ENCODE results near the gene GIMAP8. TPM values are rescaled to one million over a fixed set of nuclear protein-coding genes. Genes with fewer than 3 reads are reported as not detected.

The GIMAP8 gene
- total and polyA plus RNA-seq, 2 of the 8 experiments (the other 6 are each of a cell fraction or from before 2014, with no cell fraction given): not detected

- H3K23me2 ChIP-seq (ENCODE audit: low read depth, low read length): no peaks in the 10 kb centered on the region
- no peak overlapping the region for H3K27ac ChIP-seq (ENCODE audit: low read depth, low read length)
- H4K5ac ChIP-seq (ENCODE audit: insufficient read length, low read depth, low read length): no peak overlapping the region
- no peak overlapping the region for H2BK120ac ChIP-seq (replicated peaks; ENCODE audit: low read depth, low read length)
- ChIA-PET CTCF (ENCODE audit: partially characterized antibody) (interaction anchor here (0.6 to 3.4 kb wide), 54 partner anchors 9 to 449 kb away, joined by 3 to 12 read pairs (median 4); partner anchors contain the start of genes GIMAP1, GIMAP2, GIMAP4 and TMEM176B), POLR2A (ENCODE audit: partially characterized antibody) (no interaction called here)
- no peak overlapping the region for H4K91ac ChIP-seq (replicated peaks; ENCODE audit: insufficient read length, low read length)
- no peak overlapping the region for H4K8ac ChIP-seq (ENCODE audit: extremely low read depth, insufficient read depth, low read length)
- no peaks in the 10 kb centered on the region for H3K36me3 ChIP-seq (ENCODE audit: control insufficient read depth in 2 of 4, insufficient read depth in 4 of 4, low read length in 3 of 4)
- no peak overlapping the region for H3K14ac ChIP-seq (ENCODE audit: insufficient read length)
- DNase-seq (ENCODE audit: low read depth in 1 of 2, low spot score in 2 of 2) (no peak), FAIRE-seq (no peak)
- H2BK12ac ChIP-seq (ENCODE audit: low read depth, low read length): no peak overlapping the region
- WGBS, 2 experiments (ENCODE audit: extremely low coverage in 1 of 2, insufficient coverage in 1 of 2, insufficient read length in 1 of 2, insufficient replicate concordance in 2 of 2, low coverage in 1 of 2, low lambda C conversion rate in 2 of 2, missing lambda C conversion rate in 1 of 2): 85% methylated on average over 11 of the region's 11 CpGs; no CpG with 5 or more reads in 1 of the 2 experiments
- peaks cover 0 to 12% (median 4%) of the 10 kb centered on the region in 4 experiments; a peak in 4 of 7 replicates for H3K27me3 ChIP-seq (replicated peaks in 1 of 4; ENCODE audit: control insufficient read depth in 3 of 4, extremely low read depth in 1 of 4, insufficient read depth in 3 of 4, low read length in 3 of 4)
- no peak overlapping the region for H3K23ac ChIP-seq (ENCODE audit: insufficient read length)
- H3K56ac ChIP-seq (replicated peaks; ENCODE audit: insufficient read length, low read depth, low read length): no peak overlapping the region
- no peaks in the 10 kb centered on the region for H4K20me1 ChIP-seq (replicated peaks in 1 of 2; ENCODE audit: control insufficient read depth in 1 of 2, insufficient read depth in 2 of 2, low read length in 2 of 2)
- H3K4me1 ChIP-seq (replicated peaks in 1 of 4; ENCODE audit: control insufficient read depth in 3 of 4, insufficient read depth in 4 of 4, low read length in 3 of 4): peaks cover 3 to 7% (median 3%) of the 10 kb centered on the region in 4 experiments; a peak in 5 of 7 replicates
- H3K4ac ChIP-seq (replicated peaks; ENCODE audit: insufficient read length, low read depth, low read length): no peak overlapping the region
- H3K4me3 ChIP-seq (ENCODE audit: extremely low read depth in 1 of 4, insufficient read depth in 2 of 4, low read depth in 3 of 4, low read length in 4 of 4): no peak overlapping the region
- H3K9me3 ChIP-seq (ENCODE audit: insufficient read depth in 2 of 2, low read depth in 1 of 2, low read length in 1 of 2): no peaks in the 10 kb centered on the region; a peak in 1 of 4 replicates
- H3K9ac ChIP-seq (replicated peaks in 1 of 4; ENCODE audit: extremely low read depth in 1 of 4, low read depth in 3 of 4, low read length in 3 of 4): no peak overlapping the region
- no peaks in the 10 kb centered on the region for H3K79me1 ChIP-seq (ENCODE audit: low read depth, low read length)
- no peak overlapping the region for H2BK15ac ChIP-seq (ENCODE audit: low read length)
- H3K4me2 ChIP-seq (ENCODE audit: insufficient read depth in 1 of 2, low read depth in 2 of 2, low read length in 2 of 2): no peak overlapping the region
- no peak overlapping the region for H2BK20ac ChIP-seq (ENCODE audit: low read length)
- no peak overlapping the region for H2AK5ac ChIP-seq (ENCODE audit: low read depth, low read length)
- no peak overlapping the region for H2BK5ac ChIP-seq (ENCODE audit: low read depth, low read length)
- no peaks in the 10 kb centered on the region for H3K79me2 ChIP-seq (ENCODE audit: control insufficient read depth in 1 of 2, insufficient read depth in 2 of 2, low read length in 2 of 2)
- H3K18ac ChIP-seq (ENCODE audit: extremely low read depth, low read length): no peak overlapping the region
- no peak overlapping the region; the same call in 1 of the 2 replicates for H2AFZ ChIP-seq (ENCODE audit: low read length)
- TF ChIP-seq ASH2L (IDR thresholded peaks at IDR 0.05; ENCODE audit: low read length): no peak
- TF ChIP-seq CTCF (IDR thresholded peaks at IDR 0.05; ENCODE audit: control extremely low read depth in 1 of 3, insufficient read depth in 1 of 3, low read depth in 1 of 3, low read length in 3 of 3): no peak
- TF ChIP-seq MAX (IDR thresholded peaks at IDR 0.05): no peak
- TF ChIP-seq KDM1A (IDR thresholded peaks at IDR 0.05; ENCODE audit: borderline replicate concordance, low read length): no peak
- TF ChIP-seq ATF3 (IDR thresholded peaks at IDR 0.05; ENCODE audit: insufficient read depth, low read depth, low read length): no peak
- no peak for TF ChIP-seq POLR2AphosphoS5 (IDR thresholded peaks at IDR 0.05; ENCODE audit: low read depth, low read length)
- TF ChIP-seq SIRT6 (IDR thresholded peaks at IDR 0.05; ENCODE audit: low read length): no peak
- TF ChIP-seq POU5F1 (IDR thresholded peaks at IDR 0.05; ENCODE audit: low read depth, low read length): no peak
- TF ChIP-seq HDAC2 (IDR thresholded peaks at IDR 0.05; ENCODE audit: borderline replicate concordance in 1 of 2, low read depth in 2 of 2, low read length in 2 of 2): no peak
Observed at GRCh38 chr7:150449206-150449952, 1.1 kb upstream of the GIMAP8 start.

Measured in H1 (cell line).